PC-9 (cell line): Measurements from ENCODE around the gene HDAC8. TPM values are rescaled to one million over a fixed set of nuclear protein-coding genes. Genes with fewer than 3 reads are reported as not detected.
"Not testable (repeated sequence)": the region's sequence is repeated elsewhere in the genome, so short reads cannot be mapped to it uniquely, and the experiment has no call there.

Experiments used
- BruUV-seq: library from RNA; stranded (reverse); fragments of 400-500 nt; replicated peaks from 2 replicates; lab custom pipeline; 2021; lab: Mats Ljungman, UMichigan
- CTCF ChIA-PET: fragments of 300-600 bp; sonication (Branson Sonifier 250); formaldehyde crosslinking; loops from one replicate; lab custom pipeline; 2022; ENCODE audit warnings: antibody characterized with exemption; lab: Charles Lee
- POLR2A ChIA-PET: fragments of 300-600 bp; sonication (Branson Sonifier 250); formaldehyde crosslinking; loops from one replicate; lab custom pipeline; 2022; ENCODE audit warnings: antibody characterized with exemption; ENCODE audit not compliant: unreplicated experiment; lab: Charles Lee
- DNase-seq, 2 experiments: peaks; one replicate each; pipeline versions ENCODE4 v3.0.0 to v3.0.0-alpha.2; 2015 to 2022; ENCODE audit warnings: mixed read lengths in 1 of 2
- H2AFZ ChIP-seq: fragments of 200-600 bp; sonication (generic); 2 replicates; pipeline ENCODE4 v1.8.1; 2017; ENCODE audit warnings: antibody characterized with exemption
- H3F3A ChIP-seq: fragments of 200-600 bp; sonication (generic); 2 replicates; pipeline ENCODE4 v1.8.1; 2017; ENCODE audit warnings: antibody characterized with exemption, mild to moderate bottlenecking, low read depth; ENCODE audit not compliant: insufficient read depth
- H3K27ac ChIP-seq: fragments of 200-600 bp; sonication (generic); 2 replicates; pipeline ENCODE4 v1.6.1; 2016; ENCODE audit warnings: mixed run types
- H3K27me3 ChIP-seq: fragments of 200-600 bp; sonication (generic); 2 replicates; pipeline ENCODE4 v1.6.1; 2016; ENCODE audit warnings: low read depth, mixed run types; ENCODE audit not compliant: insufficient read depth
- H3K36me3 ChIP-seq: fragments of 200-600 bp; sonication (generic); 2 replicates; pipeline ENCODE4 v1.6.1; 2016; ENCODE audit warnings: low read depth, mixed run types
- H3K4me1 ChIP-seq: fragments of 200-600 bp; sonication (generic); replicated peaks from 2 replicates; pipeline ENCODE4 v1.6.1; 2016; ENCODE audit warnings: mixed run types; ENCODE audit not compliant: insufficient read depth
- H3K4me2 ChIP-seq: fragments of 200-600 bp; sonication (generic); 2 replicates; pipeline ENCODE4 v1.6.1; 2017; ENCODE audit warnings: mixed run types
- H3K4me3 ChIP-seq: fragments of 200-600 bp; sonication (generic); 2 replicates; pipeline ENCODE4 v1.6.1; 2016; ENCODE audit warnings: mixed run types
- H3K79me2 ChIP-seq: fragments of 200-600 bp; sonication (generic); 2 replicates; pipeline ENCODE4 v1.6.1; 2017; ENCODE audit warnings: low read depth, mixed run types
- H3K9me2 ChIP-seq: fragments of 200-600 bp; sonication (generic); 2 replicates; pipeline ENCODE4 v1.8.1; 2017; ENCODE audit warnings: mild to moderate bottlenecking; ENCODE audit not compliant: insufficient read depth
- H3K9me3 ChIP-seq: fragments of 200-600 bp; sonication (generic); 2 replicates; pipeline ENCODE4 v1.8.1; 2016; ENCODE audit warnings: low read depth; ENCODE audit not compliant: insufficient read depth
- H4K20me1 ChIP-seq: fragments of 200-600 bp; sonication (generic); 2 replicates; pipeline ENCODE4 v1.8.1; 2017; ENCODE audit not compliant: insufficient read depth
- CTCF ChIP-seq: fragments of 200-600 bp; sonication (generic); conservative IDR thresholded peaks from 2 replicates; pipeline ENCODE4 v1.6.1; 2017; ENCODE audit warnings: mixed run types, antibody characterized with exemption, mild to moderate bottlenecking, moderate library complexity
- EZH2 ChIP-seq: fragments of 200-600 bp; sonication (generic); IDR thresholded peaks from 2 replicates; pipeline ENCODE4 v1.8.0; 2017; ENCODE audit warnings: antibody characterized with exemption, low read depth
- intact Hi-C: fragments of 100-400 bp; cut with micrococcal nuclease; formaldehyde crosslinking; loops from one replicate; pipeline ENCODE4 v1.10.0; 2022; ENCODE audit not compliant: unreplicated experiment
- total RNA-seq: library from RNA; stranded (reverse); gene quantifications from 2 replicates; pipeline ENCODE4 v1.2.3, GENCODE V29; 2021

Gene HDAC8
- total RNA-seq, 1 experiment from 2014 or later, result 61.3 TPM

GRCh38 chrX:72568406-72569092 is 4.1 kb downstream of the HDAC8 start:
- POLR2A ChIA-PET, result interaction anchor here (0.6 kb wide), 1 partner anchor 261 kb away, joined by 3 read pairs; no protein-coding TSS in a partner anchor
- intact Hi-C loops, result no loop called here
- CTCF ChIA-PET, result no interaction called here

GRCh38 chrX:72566448-72566847 is 6.2 kb downstream of the HDAC8 start:
- no peaks in the 10 kb centered on the region for H3K79me2 ChIP-seq
- no peaks in the 10 kb centered on the region for H3K9me2 ChIP-seq
- peaks cover 8% of the 10 kb centered on the region for H3K36me3 ChIP-seq
- no peak overlapping the region for H3K27ac ChIP-seq
- TF ChIP-seq EZH2, result no peak
- TF ChIP-seq CTCF, result no peak
- H3K4me1 ChIP-seq, result no peaks in the 10 kb centered on the region
- H3K4me3 ChIP-seq, result no peak overlapping the region
- H3K27me3 ChIP-seq, result no peaks in the 10 kb centered on the region
- H3K9me3 ChIP-seq, result no peaks in the 10 kb centered on the region
- CTCF ChIA-PET, result no interaction called here
- H3K4me2 ChIP-seq, result no peak overlapping the region
- BruUV-seq, result no TSS peak
- H4K20me1 ChIP-seq, result no peaks in the 10 kb centered on the region
- no peaks in the 10 kb centered on the region for H3F3A ChIP-seq
- DNase-seq, result no peak
- no peak overlapping the region for H2AFZ ChIP-seq
- intact Hi-C loops, result no loop called here
- POLR2A ChIA-PET, result no interaction called here

More at GRCh38 chrX:72568406-72569092, 4.1 kb downstream of the HDAC8 start:
- Histone ChIP-seq H2AFZ (no peak overlapping the region), H4K20me1 (no peaks in the 10 kb centered on the region), H3K36me3 (peaks cover 8% of the 10 kb centered on the region), H3F3A (0 out of 2 replicates have a peak, but pooled peaks cover 1% of the 10 kb centered on the region), H3K79me2 (peaks cover 8% of the 10 kb centered on the region), H3K4me2 (no peak overlapping the region), H3K27ac (no peak overlapping the region), H3K4me1 (no peaks in the 10 kb centered on the region), H3K9me3 (no peaks in the 10 kb centered on the region), H3K4me3 (no peak overlapping the region), H3K27me3 (no peaks in the 10 kb centered on the region), H3K9me2 (no peaks in the 10 kb centered on the region)
- TF ChIP-seq EZH2, result no peak
- TF ChIP-seq CTCF, result no peak
- no TSS peak for BruUV-seq
- no peak for DNase-seq

- H2AFZ ChIP-seq, H3K9me3 ChIP-seq, BruUV-seq, H3K4me3 ChIP-seq, H3F3A ChIP-seq, H4K20me1 ChIP-seq, POLR2A ChIA-PET, H3K36me3 ChIP-seq, H3K27ac ChIP-seq, DNase-seq, H3K79me2 ChIP-seq, H3K4me1 ChIP-seq, H3K4me2 ChIP-seq, CTCF ChIA-PET, H3K27me3 ChIP-seq, intact Hi-C loops, H3K9me2 ChIP-seq: not testable (repeated sequence)
Observed at GRCh38 chrX:72559655-72560054, 13.0 kb downstream of the HDAC8 start.
